GM21723 (cell line): Measurements from ENCODE around the gene MIS18A.

Experiments
- ATAC-seq: cut with Tn5 transposase; IDR thresholded peaks from one replicate; pipeline ENCODE4 v1.9.1; 2021; ENCODE audit warnings: mild to moderate bottlenecking, moderate library complexity; ENCODE audit not compliant: unreplicated experiment

MIS18A gene

GRCh38 chr21:32256873-32257620 lies 21.8 kb downstream of the MIS18A start:
- no peak for ATAC-seq

GRCh38 chr21:32256251-32256650 lies 22.6 kb downstream of the MIS18A start:
- ATAC-seq: no peak

- no peak for ATAC-seq
These were observed 25.6 kb downstream of the MIS18A start for GRCh38 chr21:32253215-32253641.

- no peak for ATAC-seq
These were observed 26.7 kb downstream of the MIS18A start for GRCh38 chr21:32252136-32252535.

- no peak for ATAC-seq
These were observed 29.2 kb downstream of the MIS18A start for GRCh38 chr21:32249511-32250280.

GRCh38 chr21:32248571-32249461 lies 30.0 kb downstream of the MIS18A start:
- ATAC-seq: no peak

GRCh38 chr21:32246571-32247140 lies 32.2 kb downstream of the MIS18A start:
- ATAC-seq: no peak

GRCh38 chr21:32245971-32246370 lies 32.9 kb downstream of the MIS18A start:
- no peak for ATAC-seq

GRCh38 chr21:32240851-32241687 lies 37.8 kb downstream of the MIS18A start:
- peak; percentile 70 for ATAC-seq

- ATAC-seq: no peak
These were observed 39.3 kb downstream of the MIS18A start for GRCh38 chr21:32239551-32239950.

GRCh38 chr21:32238063-32238462 lies 40.8 kb downstream of the MIS18A start:
- no peak for ATAC-seq

GRCh38 chr21:32237021-32237420 lies 41.8 kb downstream of the MIS18A start:
- ATAC-seq: no peak

GRCh38 chr21:32233722-32234301 lies 45.0 kb downstream of the MIS18A start:
- no peak for ATAC-seq

GRCh38 chr21:32233055-32233546 lies 45.7 kb downstream of the MIS18A start:
- ATAC-seq: no peak

- no peak for ATAC-seq
These were observed 52.4 kb downstream of the MIS18A start for GRCh38 chr21:32226444-32226843.
